GM12891 (cell line): ENCODE results near the gene C1orf74.

Experiments
- PAX5 ChIP-seq: IDR thresholded peaks from 2 replicates; pipeline ENCODE4 v1.6.1; 2011; ENCODE audit warnings: low read length, moderate library complexity, mild to moderate bottlenecking; ENCODE audit not compliant: insufficient read depth, severe bottlenecking
- POLR2A ChIP-seq: IDR thresholded peaks from 2 replicates; pipeline ENCODE4 v1.6.1; 2011; ENCODE audit warnings: low read depth, low read length, control low read depth
- POLR2AphosphoS5 ChIP-seq: IDR thresholded peaks from 2 replicates; pipeline ENCODE4 v1.6.1; 2011; ENCODE audit warnings: low read depth, low read length, control low read depth
- POU2F2 ChIP-seq: IDR thresholded peaks from 2 replicates; pipeline ENCODE4 v1.6.1; 2011; ENCODE audit warnings: low read depth, mild to moderate bottlenecking, control low read depth, low read length, moderate library complexity
- TAF1 ChIP-seq: IDR thresholded peaks from 2 replicates; pipeline ENCODE4 v1.6.1; 2011; ENCODE audit warnings: low read depth, low read length, control low read depth

DNA sequence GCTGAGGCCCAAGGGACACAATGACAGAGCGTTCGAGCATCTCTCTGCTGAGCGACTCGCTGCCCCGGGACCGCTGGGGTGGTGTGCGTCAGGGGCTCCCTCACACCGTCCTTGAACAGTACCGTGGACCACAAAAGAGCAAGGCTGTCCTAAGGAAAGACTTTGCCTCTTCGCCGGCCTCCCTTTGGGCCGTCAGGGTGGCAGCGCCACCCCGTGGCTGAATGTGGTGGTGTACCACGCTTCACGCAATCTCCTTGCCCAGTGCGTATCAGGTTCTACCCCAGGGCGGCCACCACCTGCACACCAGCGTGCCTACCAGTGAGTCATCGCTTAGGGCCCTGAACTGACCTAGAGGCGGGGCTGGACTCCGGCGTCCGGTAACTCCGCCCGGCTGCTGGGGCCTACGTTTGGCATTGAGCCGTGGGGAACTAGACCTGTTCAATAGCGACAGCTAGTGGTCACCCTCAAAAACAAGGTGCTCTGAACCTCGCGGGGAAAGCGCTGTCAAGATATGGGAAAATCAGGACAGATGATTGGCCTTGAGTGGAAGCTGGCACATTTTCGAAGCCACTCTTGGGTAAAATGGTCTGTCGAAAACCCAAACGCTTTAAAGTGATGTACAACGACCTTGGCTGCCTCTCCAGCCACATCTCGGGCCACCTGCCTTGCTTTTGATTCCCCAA, 36.6 kb downstream of the C1orf74 start:
- TF ChIP-seq POLR2AphosphoS5, result no peak
- TF ChIP-seq TAF1, result no peak
- TF ChIP-seq POLR2A, result no peak
- TF ChIP-seq PAX5, result peak; percentile 48
- peak; percentile 62; the same call in 1 of the 2 replicates for TF ChIP-seq POU2F2
